ENCODE measurements around the gene PCMT1.

The PCMT1 gene

GRCh38 chr6:149856256-149856994 is 106.9 kb downstream of the PCMT1 start:
- no peak for DNase-seq

GRCh38 chr6:149857541-149857940 is 108.0 kb downstream of the PCMT1 start:
- DNase-seq: no peak

- no peak for DNase-seq
Observed at GRCh38 chr6:149859368-149859767, 109.8 kb downstream of the PCMT1 start.

- no peak for DNase-seq
Observed at GRCh38 chr6:149859938-149860337, 110.4 kb downstream of the PCMT1 start.

GRCh38 chr6:149860513-149860833 is 110.9 kb downstream of the PCMT1 start:
- no peak for DNase-seq
